Ovary (tissue), 3 donors: ENCODE data around the gene EZH1.

Experiments
- CTCF ChIP-seq, 3 donors: fragments of 450-650 bp in 2 of 3; fragments of 200-600 bp in 1 of 3; IDR thresholded peaks; one replicate each; pipeline versions ENCODE4 v1.5.1 to v1.8.0; 2016 to 2022; ENCODE audit warnings: antibody characterized with exemption in 3 of 3, mild to moderate bottlenecking in 1 of 3
- EP300 ChIP-seq: sonication (generic); formaldehyde crosslinking; IDR thresholded peaks from one replicate; pipeline ENCODE4 v1.6.1; 2017; ENCODE audit warnings: antibody characterized with exemption
- POLR2A ChIP-seq: fragments of 450-650 bp; IDR thresholded peaks from one replicate; pipeline ENCODE4 v1.6.1; 2017; ENCODE audit warnings: antibody characterized with exemption, mild to moderate bottlenecking, moderate library complexity
- donor health status: DM: no; HTN: no; CAD: no.

GRCh38 chr17:42675348-42675964, 69.4 kb downstream of the EZH1 start:
- TF ChIP-seq CTCF (IDR thresholded peaks at IDR 0.05), result no peak
- no peak for TF ChIP-seq POLR2A
- no peak for TF ChIP-seq EP300
